Activated CD8-positive, alpha-beta memory T cell treated with anti-CD3 and anti-CD28 coated beads, Interleukin-2, amount 50 U/mL, for 24 hours (primary cell): Measurements from ENCODE around the gene MAP3K8.
"Not testable (repeated sequence)": the region's sequence is repeated elsewhere in the genome, so short reads cannot be mapped to it uniquely, and the experiment has no call there.

Experiments used
- DNase-seq: peaks from one replicate; pipeline ENCODE4 v3.0.0-alpha.2; 2020; ENCODE audit errors: extremely low read depth

MAP3K8 gene

GRCh38 chr10:30422981-30423654, 10.9 kb upstream of the MAP3K8 start:
- DNase-seq: no peak

- not testable (repeated sequence) for DNase-seq
These were observed 10.2 kb upstream of the MAP3K8 start for GRCh38 chr10:30423655-30424275.

- no peak for DNase-seq
These were observed 8.5 kb upstream of the MAP3K8 start for GRCh38 chr10:30425336-30426075.

GRCh38 chr10:30430544-30431298, 3.3 kb upstream of the MAP3K8 start:
- no peak for DNase-seq

GRCh38 chr10:30431435-30431911, 2.5 kb upstream of the MAP3K8 start:
- no peak for DNase-seq

- DNase-seq: no peak
These were observed 1.2 kb upstream of the MAP3K8 start for GRCh38 chr10:30432622-30433305.

- no peak for DNase-seq
These were observed 666 bp upstream of the MAP3K8 start for GRCh38 chr10:30433306-30433729.

GRCh38 chr10:30434273-30435072, 489 bp downstream of the MAP3K8 start:
- DNase-seq: peak; percentile 39

- no peak for DNase-seq
These were observed 1.1 kb downstream of the MAP3K8 start for GRCh38 chr10:30435073-30435422.

- DNase-seq: not testable (repeated sequence)
These were observed 1.6 kb downstream of the MAP3K8 start for GRCh38 chr10:30435499-30436167.

- DNase-seq: no peak
These were observed 2.2 kb downstream of the MAP3K8 start for GRCh38 chr10:30436191-30436611.

GRCh38 chr10:30436671-30437030, 2.7 kb downstream of the MAP3K8 start:
- DNase-seq: no peak

GRCh38 chr10:30437031-30437841, 3.3 kb downstream of the MAP3K8 start:
- no peak for DNase-seq

GRCh38 chr10:30438021-30438850, 4.3 kb downstream of the MAP3K8 start:
- no peak for DNase-seq

GRCh38 chr10:30439931-30440330, 5.9 kb downstream of the MAP3K8 start:
- no peak for DNase-seq

- no peak for DNase-seq
These were observed 8.1 kb downstream of the MAP3K8 start for GRCh38 chr10:30442019-30442606.

- no peak for DNase-seq
These were observed 9.1 kb downstream of the MAP3K8 start for GRCh38 chr10:30443049-30443448.

GRCh38 chr10:30445711-30446110, 11.7 kb downstream of the MAP3K8 start:
- DNase-seq: no peak
